Activated naive CD4-positive, alpha-beta T cell treated with Interleukin-2 at 50 U/mL for 16 hours (primary cell): ENCODE measurements around the gene STX10.

Experiments
- DNase-seq: peaks from one replicate; pipeline ENCODE4 v3.0.0-alpha.2; 2020

STX10 gene

DNA sequence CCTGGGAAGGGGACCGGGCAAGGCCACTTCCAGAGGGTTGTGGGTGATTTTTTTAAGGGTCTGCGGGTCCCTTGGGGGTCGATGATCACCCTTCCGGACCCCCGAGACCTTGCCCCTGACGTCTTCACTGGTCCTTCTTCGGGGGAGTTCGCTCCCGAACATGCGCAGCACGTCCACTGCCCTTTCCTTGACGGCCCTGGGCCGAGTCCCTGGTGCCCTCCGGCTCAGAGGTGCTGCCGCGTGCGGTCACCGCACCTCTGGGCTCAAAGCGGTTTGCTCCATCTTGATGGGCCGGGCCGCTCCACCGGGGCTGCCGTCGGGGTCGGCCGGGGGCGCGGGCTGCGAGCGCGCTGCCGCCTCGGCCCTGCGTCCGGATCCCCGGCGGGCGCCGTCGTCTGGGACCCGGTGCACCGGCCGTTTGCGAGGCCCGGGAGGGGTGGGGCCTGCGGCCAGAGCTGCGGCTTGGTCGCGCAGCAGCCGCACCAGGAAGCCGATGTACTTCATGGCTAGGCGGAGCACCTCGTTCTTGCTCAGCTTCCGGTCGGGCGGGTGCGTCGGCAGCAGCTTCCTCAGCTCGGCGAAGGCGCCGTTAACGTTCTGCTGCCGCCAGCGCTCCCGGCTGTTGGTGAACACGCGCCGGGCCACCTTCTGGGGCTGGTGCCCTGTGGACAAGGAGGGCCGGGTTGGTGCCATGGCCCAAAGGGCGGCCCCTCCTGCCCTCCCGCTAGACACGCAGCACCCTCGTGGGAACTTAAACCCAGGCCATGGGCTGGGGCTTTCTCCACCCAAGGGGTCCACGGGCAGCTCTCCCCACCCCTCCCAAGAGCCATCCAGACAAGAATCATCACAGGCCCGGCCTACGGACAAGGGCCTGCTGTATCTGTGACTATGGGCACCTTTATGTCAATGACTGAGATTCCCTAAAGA is 50.8 kb downstream of the STX10 start:
- peak; percentile 80 for DNase-seq

DNA sequence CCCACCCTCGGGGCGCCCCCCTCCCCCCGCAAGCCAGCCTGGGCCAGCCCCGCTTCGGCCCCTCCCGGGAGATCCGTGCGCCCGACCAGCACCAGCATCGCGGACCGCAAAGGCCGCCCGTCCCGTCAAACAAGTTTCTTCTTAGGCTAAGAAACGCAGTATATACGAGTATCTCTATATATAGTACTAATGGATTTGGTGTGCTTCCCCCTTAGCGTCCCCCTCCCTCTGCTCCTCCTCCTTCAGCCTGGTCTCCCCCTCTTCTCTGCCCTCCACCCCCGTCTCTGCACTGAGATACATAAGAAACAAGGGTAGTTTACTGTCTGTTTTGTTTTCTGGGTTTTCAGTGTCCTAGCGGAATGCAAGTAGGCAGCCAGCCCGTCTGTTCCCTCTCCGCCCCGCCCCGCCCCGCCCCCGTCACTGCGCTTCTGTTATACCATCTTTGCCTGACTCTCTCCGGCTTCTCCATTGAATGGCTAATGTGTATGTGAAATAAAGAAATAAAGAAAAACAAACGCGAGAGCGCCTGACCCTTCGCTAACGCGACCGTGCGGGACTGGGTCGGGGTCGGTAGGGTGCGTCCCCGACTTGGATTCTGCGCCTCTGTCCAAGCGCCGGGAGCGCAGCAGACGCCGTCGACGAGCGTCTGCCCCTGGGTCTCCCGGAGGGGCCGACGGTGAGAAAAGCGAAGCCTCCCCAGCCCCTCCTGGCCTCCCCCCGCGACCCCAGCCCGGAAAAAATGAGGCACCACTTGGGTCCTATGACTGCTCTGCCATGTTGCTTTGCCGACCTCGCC is 51.7 kb downstream of the STX10 start:
- DNase-seq, result peak; percentile 32

DNA sequence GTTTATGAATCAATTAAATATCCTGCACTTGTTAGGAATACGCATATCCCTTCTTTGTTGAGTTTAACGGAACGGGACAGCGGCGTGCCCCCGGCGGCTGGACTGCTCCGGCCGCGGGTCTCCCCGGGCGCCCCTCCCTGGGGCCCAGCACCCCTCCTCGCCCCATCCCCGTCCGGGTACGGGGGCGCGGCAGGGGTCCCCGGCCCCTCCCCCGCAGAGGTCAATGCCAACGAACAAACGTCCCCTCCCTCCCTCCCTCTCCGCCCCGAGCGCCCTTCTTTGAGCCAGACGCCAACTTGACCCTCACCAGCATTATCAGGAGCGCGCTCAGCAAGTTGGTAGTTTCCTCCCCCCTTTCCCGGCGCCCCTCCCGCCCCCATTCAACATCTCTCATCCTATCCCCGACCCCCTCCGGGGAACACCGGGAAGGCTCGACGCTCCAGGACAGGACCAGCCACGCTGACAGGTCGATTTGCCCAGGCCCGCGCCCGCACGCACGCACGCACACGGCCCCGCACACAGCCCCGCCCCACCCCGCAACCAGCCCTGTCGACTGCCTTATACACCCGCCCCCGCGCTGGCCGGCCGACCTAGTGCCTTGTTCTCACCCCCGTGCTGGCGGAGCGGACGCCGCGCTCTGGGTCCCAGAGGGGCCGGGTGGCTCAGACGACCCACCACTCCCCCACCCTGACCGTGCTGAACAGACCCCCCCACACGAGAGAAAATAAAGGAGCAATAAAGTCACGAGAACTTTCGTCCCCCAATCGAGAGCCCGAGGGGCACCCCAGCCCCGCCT is 52.5 kb downstream of the STX10 start:
- no peak for DNase-seq

DNA sequence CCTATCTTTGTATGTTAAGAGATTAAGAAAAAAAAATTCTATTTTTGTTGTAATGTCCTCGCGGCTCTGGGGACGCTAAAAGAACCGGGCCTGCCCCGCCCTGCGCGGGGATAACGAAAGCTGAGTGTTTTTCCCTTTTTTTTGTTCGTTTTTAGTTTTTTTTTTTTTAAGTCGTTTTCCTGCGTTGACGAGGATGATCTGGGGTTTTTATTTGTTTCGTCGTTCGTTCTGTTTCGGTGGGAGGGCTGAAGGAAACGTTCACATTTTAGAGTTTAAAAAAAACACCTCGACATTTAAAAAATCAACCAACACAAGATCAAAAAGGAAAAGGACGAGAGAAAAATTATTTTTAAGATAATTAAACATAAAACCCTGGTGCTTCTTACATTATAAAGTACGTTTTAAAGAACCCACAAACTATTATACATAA is 53.1 kb downstream of the STX10 start:
- no peak for DNase-seq

DNA sequence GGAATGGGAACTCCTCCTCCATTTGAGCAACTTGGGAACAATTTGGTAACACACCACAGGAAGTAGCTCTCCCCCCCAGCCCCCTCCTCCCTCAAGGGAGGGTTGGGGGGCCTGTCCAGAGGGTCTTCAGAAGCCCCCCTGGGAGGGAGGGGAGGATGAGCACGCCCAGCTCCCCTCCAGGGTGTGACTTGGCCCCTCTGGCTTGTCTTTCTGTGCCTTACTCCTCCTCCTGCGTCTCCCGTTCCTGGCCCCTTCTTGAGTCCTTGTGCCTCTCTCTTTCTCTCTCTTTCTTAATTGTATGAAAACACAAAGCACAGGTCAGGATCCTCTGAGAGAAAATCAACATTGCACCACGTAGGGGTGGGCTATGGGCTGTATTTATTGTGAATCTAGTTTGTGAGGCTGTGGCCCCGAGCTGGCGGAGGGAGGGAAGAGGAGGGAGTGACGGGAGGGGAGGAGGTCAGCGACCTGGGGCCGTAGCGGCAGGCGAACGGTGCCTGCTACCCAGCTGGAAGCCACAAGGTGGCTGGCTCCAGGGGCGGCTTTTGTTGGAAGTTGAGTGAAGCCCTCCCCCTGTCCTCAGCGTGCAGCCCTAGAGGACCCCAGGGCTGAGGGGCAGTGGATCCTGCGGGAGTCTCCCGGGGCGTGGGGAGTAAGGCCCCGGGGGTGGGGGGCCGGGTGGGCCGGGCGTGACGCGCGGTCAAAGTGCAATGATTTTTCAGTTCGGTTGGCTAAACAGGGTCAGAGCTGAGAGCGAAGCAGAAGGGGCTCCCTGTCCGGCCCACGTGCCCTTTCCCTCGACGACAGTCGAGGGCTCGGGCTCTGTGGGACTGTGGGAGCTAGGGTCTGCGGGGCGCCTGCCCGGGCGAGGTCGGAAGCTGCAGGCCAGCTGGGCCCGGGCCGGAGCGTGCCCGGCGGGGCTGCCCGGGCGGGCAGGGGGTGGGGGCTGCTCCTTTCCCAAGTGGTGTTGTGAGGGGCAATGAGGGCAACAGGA is 53.9 kb downstream of the STX10 start:
- DNase-seq, result no peak

DNA sequence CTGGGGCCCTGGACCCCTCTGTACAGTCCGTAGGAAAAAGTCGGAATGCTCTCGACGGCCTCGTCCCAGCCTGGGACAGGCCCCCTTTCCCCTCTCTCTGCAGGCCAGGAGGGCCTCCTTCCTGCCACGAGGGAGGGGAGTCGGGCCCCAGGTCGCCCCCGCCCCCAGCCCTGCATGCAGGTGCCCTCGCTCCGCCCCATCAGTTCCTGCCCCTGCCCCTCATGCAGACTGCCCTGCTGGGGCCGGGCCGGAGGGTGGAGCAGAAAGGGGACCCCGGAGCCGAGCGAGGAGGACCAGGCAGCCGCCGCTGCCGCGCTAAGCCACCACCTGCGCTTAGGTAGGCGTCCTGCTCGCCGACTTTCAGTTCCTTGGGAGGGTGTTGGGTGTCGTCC is 54.8 kb downstream of the STX10 start:
- DNase-seq, result no peak

DNA sequence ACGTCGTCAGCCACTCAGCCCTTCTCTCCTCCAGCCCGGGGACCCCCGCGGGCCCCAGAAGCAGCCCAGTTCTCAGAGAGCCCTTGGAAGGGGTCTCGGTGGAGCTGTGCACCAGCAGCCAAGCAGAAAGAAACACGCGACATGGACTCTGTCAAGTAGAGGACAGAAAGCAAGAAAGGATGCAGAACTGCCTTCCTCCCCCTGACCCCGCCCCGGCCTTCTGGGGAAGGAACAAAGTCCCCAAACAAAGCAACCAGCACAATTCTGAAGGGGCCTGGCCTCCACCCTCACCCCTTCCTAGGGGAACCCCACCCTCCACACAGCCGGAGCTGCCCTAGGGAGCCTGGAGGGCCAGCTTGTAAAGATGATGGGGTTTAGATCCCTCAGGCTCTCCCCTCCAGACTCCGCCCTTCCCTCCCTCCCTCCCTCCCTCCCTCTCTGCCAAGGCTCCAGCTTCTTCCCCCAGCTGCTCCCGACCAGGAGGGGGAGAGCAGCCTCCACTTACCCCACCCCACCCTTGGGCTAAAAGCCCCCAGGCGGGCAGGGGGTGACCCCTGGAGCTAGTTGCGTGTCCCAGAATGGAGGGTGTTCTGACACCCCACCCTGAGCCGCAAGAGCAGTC is 55.3 kb downstream of the STX10 start:
- DNase-seq, result no peak

DNA sequence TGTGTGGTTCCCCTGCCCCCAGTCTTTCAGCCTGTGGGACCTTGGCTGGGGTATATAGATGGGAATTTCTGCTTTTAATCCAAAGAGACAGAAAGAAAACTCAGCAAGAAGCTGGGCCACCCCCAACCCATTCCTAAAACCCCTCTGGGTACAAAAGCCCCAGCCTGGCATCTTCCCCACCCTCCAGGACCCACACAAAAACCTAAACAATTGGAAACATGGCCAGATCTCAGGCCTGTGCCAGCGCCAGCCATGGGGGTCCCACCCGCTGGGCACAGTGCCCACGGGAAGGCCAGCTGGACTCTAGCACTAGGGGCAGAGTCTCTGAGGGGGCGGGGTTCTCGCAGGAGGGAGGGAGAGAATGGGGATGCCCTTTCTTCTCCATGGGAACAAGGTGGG is 56.1 kb downstream of the STX10 start:
- DNase-seq, result no peak
